ENCODE data around the gene TFAP2D.
A peak's percentile ranks its signal among the peaks of the same experiment; 100 is the strongest.

The TFAP2D gene

GRCh38 chr6:50713226-50713625, at the start of gene TFAP2D:
Gene TFAP2D, plus strand, starts transcription at chr6:50713526. Its CDS starts 530 bp downstream, at chr6:50714056.
- peak; percentile 8 for DNase-seq

- no peak for DNase-seq
These were observed 49.5 kb upstream of the TFAP2D start for GRCh38 chr6:50663806-50664205.

- DNase-seq, result no peak
These were observed 47.2 kb upstream of the TFAP2D start for GRCh38 chr6:50666089-50666488.

DNA sequence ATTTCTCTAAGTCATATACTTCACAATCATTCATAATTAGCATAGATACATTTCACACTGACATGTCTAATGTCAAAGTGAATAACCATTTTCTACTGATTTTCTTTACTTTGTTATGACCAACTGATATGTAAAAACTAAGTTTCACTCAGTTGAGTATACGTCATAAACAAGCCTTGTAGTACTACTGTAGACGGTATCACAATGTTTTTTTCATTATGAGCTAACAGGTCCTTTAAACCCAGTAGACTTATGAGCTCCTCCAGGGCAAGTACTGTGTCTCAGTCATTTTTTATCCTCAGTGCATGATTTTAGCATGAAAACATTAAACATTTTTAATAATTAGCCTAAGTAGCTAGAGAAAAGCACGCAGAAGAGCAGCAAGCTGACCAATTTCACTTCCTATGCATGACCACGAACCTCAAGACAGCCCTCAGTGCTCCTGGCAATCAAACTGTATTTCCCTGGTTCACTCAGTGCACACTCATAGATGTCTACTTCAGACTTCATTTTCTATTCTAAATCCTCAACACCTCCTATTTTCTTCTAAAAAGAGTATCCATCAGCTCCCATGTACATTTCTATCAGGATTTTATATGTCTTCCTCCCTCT, 32.0 kb upstream of the TFAP2D start:
- DNase-seq, result no peak

DNA sequence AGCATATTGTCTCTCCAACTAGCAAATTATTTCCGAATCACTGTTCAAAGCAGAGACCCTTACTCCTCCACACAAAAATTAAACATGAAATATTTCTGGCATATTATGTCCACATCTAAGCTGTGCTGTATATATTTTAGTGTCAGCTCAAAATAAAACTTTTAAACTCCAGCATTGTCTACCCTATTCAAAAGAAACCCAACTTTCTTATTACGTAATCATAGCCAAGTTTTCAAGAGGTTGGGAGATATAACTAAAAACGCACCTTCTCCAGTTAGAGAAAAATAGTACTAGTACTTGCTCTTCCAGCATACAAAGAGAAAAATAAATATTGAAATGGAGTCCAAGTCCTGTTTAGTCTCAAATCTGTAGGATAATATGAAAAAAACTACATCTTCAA, 24.1 kb upstream of the TFAP2D start:
- DNase-seq, result no peak

DNA sequence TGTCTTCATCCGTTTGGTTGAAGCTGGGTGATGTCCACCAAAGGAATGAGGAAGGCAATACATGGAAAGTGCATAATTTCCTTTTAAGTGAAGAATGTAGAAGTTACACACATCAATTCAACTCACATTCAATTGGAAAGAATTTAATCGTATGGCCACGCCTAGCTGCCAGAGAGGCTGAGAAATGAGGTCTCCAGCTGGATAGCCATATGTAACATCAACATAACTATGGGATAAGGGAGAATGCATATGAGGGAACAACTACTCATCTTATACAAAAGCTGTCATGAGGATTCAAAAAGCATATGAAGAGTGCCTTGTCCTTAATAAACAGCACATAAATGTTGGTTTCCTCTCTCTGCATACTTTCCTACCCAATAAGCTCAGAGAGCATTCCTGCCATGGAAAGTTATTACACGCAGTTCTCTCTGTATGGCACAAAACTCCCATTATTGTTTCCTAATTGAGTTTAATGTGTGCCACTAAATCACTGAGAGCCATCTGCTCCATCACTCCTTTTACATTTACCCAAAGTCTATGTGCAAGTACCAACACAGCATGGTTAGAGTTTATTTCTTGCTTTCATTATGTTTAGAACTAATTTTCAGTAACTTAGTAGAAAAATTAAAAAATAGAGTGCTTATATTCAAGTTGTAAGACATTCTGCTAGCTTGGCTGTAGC, 21.4 kb upstream of the TFAP2D start:
- peak; percentile 20 for DNase-seq

GRCh38 chr6:50698546-50698945, 14.8 kb upstream of the TFAP2D start:
- peak; percentile 46 for DNase-seq

DNA sequence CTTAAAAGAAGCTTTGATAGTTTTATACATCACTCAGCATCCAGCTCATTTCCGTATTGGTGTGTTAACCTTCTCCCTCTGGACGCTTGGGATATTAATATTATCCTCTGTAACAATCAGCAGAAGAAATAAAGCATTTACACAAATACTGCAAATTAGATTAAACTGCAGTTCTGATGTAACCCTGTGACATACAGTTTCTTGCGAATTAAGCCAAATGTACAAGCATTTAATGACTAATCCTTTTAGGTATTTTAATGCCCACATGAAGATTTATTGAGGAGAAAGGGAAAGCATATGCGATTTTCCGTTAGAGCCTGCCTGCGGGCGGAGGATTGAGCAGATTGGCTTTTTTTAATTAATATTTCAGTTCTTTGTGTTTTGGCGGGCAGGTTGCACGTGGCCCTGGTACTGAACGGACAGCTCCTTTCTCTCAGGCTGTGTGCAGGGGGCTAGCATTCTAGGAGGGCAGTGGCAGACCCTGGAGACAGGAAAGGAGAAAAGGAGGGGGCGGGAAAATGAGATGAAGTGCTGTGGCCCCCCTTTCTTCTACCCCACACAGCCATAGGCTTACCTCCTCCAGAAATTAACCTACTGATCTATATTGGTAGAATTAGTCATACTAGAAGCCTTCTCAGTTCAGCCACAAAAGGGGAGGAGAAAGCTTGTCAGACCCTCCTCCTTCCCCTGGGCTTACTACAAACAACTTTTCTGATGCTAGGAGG, 14.1 kb upstream of the TFAP2D start:
- peak; percentile 85 for DNase-seq

DNA sequence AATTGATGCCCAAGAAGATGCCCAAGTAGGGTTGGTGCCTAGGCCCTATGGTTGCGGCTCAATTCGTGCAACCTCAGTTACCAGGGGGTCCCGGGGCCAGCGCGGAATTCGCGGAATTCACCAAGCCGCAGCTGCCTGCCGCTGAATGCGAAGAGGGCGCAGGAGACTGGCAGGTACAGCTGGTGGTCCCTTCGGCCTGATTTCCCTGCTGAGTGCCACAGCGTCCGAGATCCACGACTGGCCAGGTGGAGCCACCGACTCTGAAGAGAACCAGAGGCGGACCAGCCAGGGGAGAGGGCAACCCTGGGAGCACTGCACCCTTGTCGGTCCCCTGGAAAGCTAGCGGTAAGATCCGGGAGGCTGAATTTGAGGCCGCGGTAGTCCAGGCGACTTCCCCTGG, 6.8 kb upstream of the TFAP2D start:
- peak; percentile 25 for DNase-seq

DNA sequence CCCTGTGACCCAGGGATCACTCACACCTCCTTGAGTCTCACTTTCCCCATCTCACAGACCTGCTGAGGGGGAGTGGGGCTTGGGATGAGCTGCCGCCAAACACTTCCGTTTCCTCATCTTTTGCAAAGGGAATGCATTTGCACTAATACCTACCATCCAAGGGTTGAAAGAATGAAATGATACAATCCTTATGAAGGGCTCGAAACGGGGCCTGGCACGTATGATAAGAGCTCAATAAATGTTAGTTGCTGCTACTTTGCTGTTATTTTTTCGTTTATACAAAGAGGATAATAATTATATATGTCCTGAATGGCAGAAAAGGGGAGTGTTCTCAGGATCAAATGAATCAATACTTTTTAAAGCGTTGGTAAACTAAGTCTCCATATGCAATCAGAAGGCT, 6.1 kb upstream of the TFAP2D start:
- peak; percentile 9 for DNase-seq

DNA sequence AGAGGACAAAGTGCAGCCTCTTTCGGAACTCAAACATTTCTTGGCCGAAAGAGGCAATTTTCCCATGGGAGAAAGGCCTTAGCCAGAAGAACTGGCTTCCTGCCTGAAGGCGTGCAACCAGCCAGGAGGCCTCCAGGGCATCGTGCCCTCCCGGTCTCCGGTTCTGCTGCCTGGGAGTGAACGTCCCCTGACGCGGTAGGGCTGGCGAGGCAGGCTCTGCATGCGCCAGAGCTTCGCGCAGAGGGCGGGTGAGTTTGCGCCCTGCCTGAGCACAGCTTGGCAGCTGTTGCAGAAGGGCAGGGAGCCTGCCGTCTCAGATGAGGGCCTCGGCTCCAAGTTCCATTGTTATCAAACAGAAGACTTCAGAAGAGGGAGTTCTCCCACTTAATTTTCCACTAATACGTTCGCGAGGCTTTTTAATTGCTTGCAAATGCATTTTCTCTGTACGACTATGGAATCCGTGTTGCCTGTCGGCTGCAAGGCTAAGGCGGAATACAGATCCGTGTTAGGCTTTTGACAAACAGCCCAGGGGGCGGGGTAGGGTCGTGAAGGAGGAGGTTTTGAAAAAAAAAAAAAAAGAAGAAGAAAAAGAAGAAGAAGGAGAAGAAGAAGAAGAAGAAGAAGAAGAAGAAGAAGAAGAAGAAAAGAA, 5.5 kb upstream of the TFAP2D start:
- peak; percentile 76 for DNase-seq

DNA sequence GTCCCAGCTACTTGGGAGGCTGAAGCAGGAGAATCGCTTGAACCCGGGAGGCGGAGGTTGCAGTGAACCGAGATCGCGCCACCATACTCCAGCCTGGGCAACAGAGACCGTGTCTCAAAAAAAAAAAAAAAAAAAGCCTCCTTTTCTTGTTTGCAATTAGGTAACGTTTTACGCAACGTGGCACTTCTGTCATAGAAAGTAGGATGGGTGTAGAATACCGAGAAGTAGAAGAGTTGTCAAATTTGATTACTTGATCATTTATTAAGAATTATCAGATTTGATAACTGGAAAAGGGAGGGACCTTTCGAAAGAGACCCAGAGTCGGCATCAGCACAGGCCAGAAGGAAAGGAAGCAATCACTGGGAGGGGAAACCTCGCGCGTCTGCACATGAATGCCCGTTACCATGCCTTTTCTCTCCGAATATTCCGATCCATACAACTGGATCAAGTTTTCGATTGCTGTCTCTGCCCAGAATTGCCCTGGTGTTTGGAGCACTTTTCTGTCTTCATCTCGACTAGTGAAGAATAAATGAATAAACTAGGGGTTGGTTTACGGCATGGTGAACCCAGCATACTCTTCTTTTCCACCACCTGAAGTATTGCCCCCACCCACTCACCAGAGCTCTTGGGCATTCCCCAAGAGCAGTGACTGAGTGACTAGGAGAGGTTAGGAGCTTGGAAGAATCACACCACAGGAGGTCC, 4.5 kb upstream of the TFAP2D start:
- DNase-seq, result peak; percentile 10

- DNase-seq, result peak; percentile 4
These were observed 4.0 kb upstream of the TFAP2D start for GRCh38 chr6:50709366-50709734.

- peak; percentile 2 for DNase-seq
These were observed 1.6 kb upstream of the TFAP2D start for GRCh38 chr6:50711686-50712085.

DNA sequence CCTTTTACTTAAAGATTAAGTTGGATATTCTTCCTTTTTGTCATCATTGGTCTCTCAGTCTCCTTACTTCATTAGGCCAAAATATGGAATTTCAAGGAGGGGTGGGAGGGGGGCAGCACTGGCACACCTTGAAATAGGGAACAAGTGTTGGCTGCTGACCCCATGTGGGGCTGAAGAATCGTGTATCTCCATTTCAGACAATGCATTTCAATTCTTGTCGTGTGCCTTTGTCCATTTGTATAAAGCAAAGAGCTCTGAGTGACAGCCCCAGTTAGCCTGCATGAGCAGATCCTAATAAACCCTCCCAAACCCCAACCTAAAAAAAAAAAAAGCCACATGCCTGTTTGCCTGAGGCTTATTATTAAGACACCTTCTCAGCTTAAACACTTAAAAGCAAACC, 1.0 kb upstream of the TFAP2D start:
- DNase-seq, result peak; percentile 35

- DNase-seq, result no peak
These were observed 706 bp downstream of the TFAP2D start for GRCh38 chr6:50713977-50714486.

GRCh38 chr6:50714487-50715379, 1.4 kb downstream of the TFAP2D start:
- DNase-seq, result peak; percentile 67

GRCh38 chr6:50716899-50717509, 3.7 kb downstream of the TFAP2D start:
- DNase-seq, result peak; percentile 57

GRCh38 chr6:50717734-50718457, 4.6 kb downstream of the TFAP2D start:
- peak; percentile 35 for DNase-seq

- DNase-seq, result no peak
These were observed 5.2 kb downstream of the TFAP2D start for GRCh38 chr6:50718566-50718965.

All from eye (tissue), 1 donor.